ENCODE results near the gene UBE2I.

DNA sequence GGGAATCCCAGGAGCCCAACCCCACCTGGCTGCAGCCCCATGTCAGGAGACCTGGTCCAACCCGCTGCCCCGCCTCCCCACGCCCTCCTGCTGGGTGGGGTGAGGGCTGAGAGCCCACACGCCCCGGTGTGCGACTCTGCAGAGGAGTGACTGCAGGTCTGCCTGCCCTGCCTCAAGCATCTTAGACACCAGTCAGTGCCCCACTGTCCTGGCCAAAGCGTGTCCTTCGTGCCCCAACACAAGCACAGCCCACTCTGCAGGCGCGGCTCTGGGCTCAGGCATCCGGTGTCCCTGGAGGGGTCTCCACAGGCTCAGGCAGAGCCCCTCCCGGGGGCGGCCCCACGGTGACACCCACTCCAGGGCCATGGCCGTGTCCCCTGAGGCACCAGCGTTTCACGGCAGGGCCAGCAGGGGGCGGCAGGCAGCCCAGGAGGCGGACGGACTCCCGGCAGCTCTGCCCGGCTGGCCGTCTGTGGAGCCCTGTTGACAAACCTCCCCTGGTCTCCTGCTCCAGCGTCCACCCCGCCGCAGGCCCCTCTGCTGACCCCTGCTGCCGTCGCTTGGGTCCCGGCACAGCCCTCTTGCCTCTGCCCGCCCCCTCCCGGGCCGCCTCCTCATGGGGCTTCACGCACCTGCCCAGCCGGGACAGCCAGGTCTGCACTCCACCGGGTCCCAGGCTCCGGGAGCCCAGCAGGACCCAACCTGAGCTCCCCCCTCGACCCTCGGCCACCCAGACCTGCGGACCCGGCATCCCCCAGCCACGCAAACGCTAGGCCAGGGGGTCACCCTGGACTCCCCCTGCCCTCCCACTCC, 8.6 kb upstream of the UBE2I start:
- TF ChIP-seq POLR2AphosphoS5 (IDR thresholded peaks at IDR 0.05; ENCODE audit: borderline replicate concordance, low read depth, low read length) (no peak), EZH2 (IDR thresholded peaks at IDR 0.05) (no peak)

Data from SK-N-MC (cell line).